ENCODE data around the gene TTC33. TPM values are rescaled to one million over a fixed set of nuclear protein-coding genes. Genes with fewer than 3 reads are reported as not detected.
"Not testable (repeated sequence)": the region's sequence is repeated elsewhere in the genome, so short reads cannot be mapped to it uniquely, and the experiment has no call there.

The TTC33 gene
- total and polyA plus RNA-seq, 9 donors = 13.4 to 23.1 (median 17.7) TPM

DNA sequence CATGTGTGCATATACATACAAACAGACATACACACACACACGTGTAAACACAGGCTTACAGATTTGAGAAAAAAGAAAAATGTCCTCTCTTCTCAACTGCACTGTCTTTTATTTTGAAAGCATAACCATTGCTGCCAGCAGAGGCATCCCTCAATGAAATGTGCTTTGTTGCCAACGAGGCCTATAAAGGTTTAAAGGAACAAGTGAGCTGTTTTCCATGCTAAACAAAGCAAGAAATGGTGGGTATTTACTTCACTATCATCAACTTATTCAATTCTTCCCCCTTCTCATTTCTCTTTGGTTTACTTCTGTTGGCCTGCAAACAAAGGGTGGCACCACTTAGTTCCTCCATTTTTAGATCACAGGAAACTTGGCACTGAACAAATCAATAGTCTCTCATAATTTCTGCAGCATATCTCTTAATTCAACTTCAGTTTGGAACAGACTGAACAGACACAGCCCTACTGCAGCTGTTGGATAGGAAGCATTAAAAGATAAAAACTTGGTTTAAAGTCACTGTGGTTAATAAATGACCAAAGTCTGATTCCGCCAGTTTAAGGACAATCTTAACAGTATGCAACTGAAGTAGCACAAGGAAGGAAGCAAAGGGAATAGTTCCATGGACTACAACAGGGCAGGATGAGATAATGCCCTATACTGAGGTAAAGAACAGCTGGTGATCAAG is 21.7 kb downstream of the TTC33 start:
- H3K27me3 ChIP-seq (ENCODE audit: control insufficient read depth, insufficient read depth, low read length) = no peaks in the 10 kb centered on the region
- H3K4me1 ChIP-seq (ENCODE audit: control insufficient read depth, insufficient read depth, low read length) = no peaks in the 10 kb centered on the region
- no peak overlapping the region for H3K27ac ChIP-seq (ENCODE audit: low read length)
- no peaks in the 10 kb centered on the region for H3K9me3 ChIP-seq (replicated peaks; ENCODE audit: control insufficient read depth, low read depth, low read length)
- no peak overlapping the region for H3K4me3 ChIP-seq (ENCODE audit: low read length)
- 60% methylated on average over 1 of the region's 3 CpGs for WGBS (ENCODE audit: insufficient coverage)
- H3K36me3 ChIP-seq (ENCODE audit: control insufficient read depth, insufficient read depth, low read length) = peaks cover 2% of the 10 kb centered on the region
- DNase-seq = peak; percentile 51

DNA sequence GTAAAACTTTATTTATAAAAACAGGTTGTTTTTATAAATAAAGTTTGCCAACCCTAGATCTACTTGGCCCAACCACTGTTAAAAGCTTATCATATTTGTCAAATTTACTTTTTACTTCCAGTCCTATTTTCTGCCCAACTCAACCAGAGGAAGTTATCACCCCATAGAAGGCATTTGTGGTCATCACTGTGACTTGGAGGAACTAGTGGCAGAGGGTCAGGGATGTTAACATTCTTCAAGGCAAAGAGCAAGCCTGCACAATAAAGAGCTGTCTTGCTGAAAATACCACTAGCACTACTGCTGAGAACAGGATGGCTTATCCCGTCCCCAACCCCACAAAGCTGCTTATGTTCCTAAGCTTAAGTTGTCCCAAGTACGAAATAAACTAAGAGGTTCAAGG is 22.3 kb downstream of the TTC33 start:
- no peaks in the 10 kb centered on the region for H3K27me3 ChIP-seq (ENCODE audit: control insufficient read depth, insufficient read depth, low read length)
- no peaks in the 10 kb centered on the region for H3K4me1 ChIP-seq (ENCODE audit: control insufficient read depth, insufficient read depth, low read length)
- H3K36me3 ChIP-seq (ENCODE audit: control insufficient read depth, insufficient read depth, low read length) = peaks cover 2% of the 10 kb centered on the region
- 100% methylated on average over 1 of the region's 2 CpGs for WGBS (ENCODE audit: insufficient coverage)
- peak; percentile 5 for DNase-seq
- no peak overlapping the region for H3K4me3 ChIP-seq (ENCODE audit: low read length)
- no peak overlapping the region for H3K27ac ChIP-seq (ENCODE audit: low read length)
- no peaks in the 10 kb centered on the region for H3K9me3 ChIP-seq (replicated peaks; ENCODE audit: control insufficient read depth, low read depth, low read length)

- H3K27ac ChIP-seq (ENCODE audit: low read length); H3K36me3 ChIP-seq (ENCODE audit: control insufficient read depth, insufficient read depth, low read length); H3K27me3 ChIP-seq (ENCODE audit: control insufficient read depth, insufficient read depth, low read length); H3K4me1 ChIP-seq (ENCODE audit: control insufficient read depth, insufficient read depth, low read length); H3K4me3 ChIP-seq (ENCODE audit: low read length); DNase-seq; H3K9me3 ChIP-seq (replicated peaks; ENCODE audit: control insufficient read depth, low read depth, low read length): not testable (repeated sequence)
- 90% methylated on average over 33 of the region's 37 CpGs for WGBS (ENCODE audit: insufficient coverage)
These were observed 33.3 kb downstream of the TTC33 start for GRCh38 chr5:40722497-40722911.

- no peak for DNase-seq
- no peaks in the 10 kb centered on the region for H3K27me3 ChIP-seq (ENCODE audit: control insufficient read depth, insufficient read depth, low read length)
- H3K4me3 ChIP-seq (ENCODE audit: low read length) = no peak overlapping the region
- H3K9me3 ChIP-seq (replicated peaks; ENCODE audit: control insufficient read depth, low read depth, low read length) = peaks cover 7% of the 10 kb centered on the region
- H3K36me3 ChIP-seq (ENCODE audit: control insufficient read depth, insufficient read depth, low read length) = peaks cover 10% of the 10 kb centered on the region
- no peaks in the 10 kb centered on the region for H3K4me1 ChIP-seq (ENCODE audit: control insufficient read depth, insufficient read depth, low read length)
- no peak overlapping the region for H3K27ac ChIP-seq (ENCODE audit: low read length)
These were observed 35.7 kb downstream of the TTC33 start for GRCh38 chr5:40720069-40720468.

DNA sequence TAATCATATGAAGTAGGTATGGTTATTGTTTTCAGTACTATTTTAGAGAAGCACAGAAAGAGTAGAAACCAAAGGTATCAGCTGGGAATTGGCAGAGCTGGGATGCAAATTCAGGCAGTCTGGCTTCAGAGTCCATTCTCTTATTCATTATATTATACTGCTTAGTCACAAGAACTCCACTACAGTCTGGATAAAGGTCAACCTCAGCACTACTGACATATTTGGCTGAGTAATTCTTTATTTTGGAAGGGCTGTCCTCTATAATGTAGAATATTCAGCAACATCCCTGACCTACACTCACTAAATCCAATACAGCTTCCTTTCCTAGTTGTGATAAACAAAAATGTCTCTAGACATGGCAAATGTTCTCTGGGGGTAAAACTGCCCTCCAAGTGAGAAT is 38.5 kb downstream of the TTC33 start:
- peaks cover 10% of the 10 kb centered on the region for H3K36me3 ChIP-seq (ENCODE audit: control insufficient read depth, insufficient read depth, low read length)
- DNase-seq = peak; percentile 7
- H3K27ac ChIP-seq (ENCODE audit: low read length) = no peak overlapping the region
- no peak overlapping the region for H3K4me3 ChIP-seq (ENCODE audit: low read length)
- no peaks in the 10 kb centered on the region for H3K27me3 ChIP-seq (ENCODE audit: control insufficient read depth, insufficient read depth, low read length)
- peaks cover 7% of the 10 kb centered on the region for H3K9me3 ChIP-seq (replicated peaks; ENCODE audit: control insufficient read depth, low read depth, low read length)
- H3K4me1 ChIP-seq (ENCODE audit: control insufficient read depth, insufficient read depth, low read length) = no peaks in the 10 kb centered on the region

- Histone ChIP-seq H3K9me3 (replicated peaks; ENCODE audit: control insufficient read depth, low read depth, low read length) (peaks cover 3% of the 10 kb centered on the region), H3K27ac (ENCODE audit: low read length) (no peak overlapping the region), H3K27me3 (ENCODE audit: control insufficient read depth, insufficient read depth, low read length) (no peaks in the 10 kb centered on the region), H3K4me3 (ENCODE audit: low read length) (no peak overlapping the region), H3K36me3 (ENCODE audit: control insufficient read depth, insufficient read depth, low read length) (peaks cover 7% of the 10 kb centered on the region), H3K4me1 (ENCODE audit: control insufficient read depth, insufficient read depth, low read length) (no peaks in the 10 kb centered on the region)
- WGBS (ENCODE audit: insufficient coverage) = no CpG with 5 or more reads among the region's 2 CpGs
- no peak for DNase-seq
These were observed 39.2 kb downstream of the TTC33 start for GRCh38 chr5:40716590-40716989.

GRCh38 chr5:40716000-40716399 is 39.8 kb downstream of the TTC33 start:
- Histone ChIP-seq H3K27me3 (ENCODE audit: control insufficient read depth, insufficient read depth, low read length) (no peaks in the 10 kb centered on the region), H3K4me3 (ENCODE audit: low read length) (no peak overlapping the region), H3K4me1 (ENCODE audit: control insufficient read depth, insufficient read depth, low read length) (no peaks in the 10 kb centered on the region), H3K36me3 (ENCODE audit: control insufficient read depth, insufficient read depth, low read length) (peaks cover 7% of the 10 kb centered on the region), H3K27ac (ENCODE audit: low read length) (no peak overlapping the region), H3K9me3 (replicated peaks; ENCODE audit: control insufficient read depth, low read depth, low read length) (no peaks in the 10 kb centered on the region)
- no CpG with 5 or more reads among the region's 2 CpGs for WGBS (ENCODE audit: insufficient coverage)
- DNase-seq = no peak

DNA sequence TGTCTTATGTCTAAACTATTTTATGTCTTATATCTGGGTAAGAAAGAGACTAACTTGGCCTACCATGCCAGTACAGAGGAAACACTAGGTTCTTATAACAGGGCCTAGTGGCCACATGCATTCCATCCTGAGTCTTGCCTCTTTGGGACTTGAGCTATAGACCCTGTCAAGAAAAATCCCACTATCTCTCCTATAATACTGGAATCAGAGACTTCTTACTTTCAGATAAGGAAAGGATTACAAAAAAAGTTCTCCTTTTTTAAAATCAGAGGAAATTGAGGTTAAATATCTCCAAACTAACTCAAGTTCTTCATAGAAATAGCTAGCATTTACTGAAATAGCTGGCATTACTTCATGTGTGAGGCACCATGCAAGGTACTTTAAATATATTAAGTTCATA is 41.8 kb downstream of the TTC33 start:
- Histone ChIP-seq H3K27me3 (ENCODE audit: control insufficient read depth, insufficient read depth, low read length) (no peaks in the 10 kb centered on the region), H3K36me3 (ENCODE audit: control insufficient read depth, insufficient read depth, low read length) (peaks cover 3% of the 10 kb centered on the region), H3K4me3 (ENCODE audit: low read length) (no peak overlapping the region), H3K9me3 (replicated peaks; ENCODE audit: control insufficient read depth, low read depth, low read length) (no peaks in the 10 kb centered on the region), H3K4me1 (ENCODE audit: control insufficient read depth, insufficient read depth, low read length) (no peaks in the 10 kb centered on the region), H3K27ac (ENCODE audit: low read length) (no peak overlapping the region)
- no peak for DNase-seq

GRCh38 chr5:40710575-40710974 is 45.2 kb downstream of the TTC33 start:
- H3K4me3 ChIP-seq (ENCODE audit: low read length); H3K4me1 ChIP-seq (ENCODE audit: control insufficient read depth, insufficient read depth, low read length): not testable (repeated sequence)

DNA sequence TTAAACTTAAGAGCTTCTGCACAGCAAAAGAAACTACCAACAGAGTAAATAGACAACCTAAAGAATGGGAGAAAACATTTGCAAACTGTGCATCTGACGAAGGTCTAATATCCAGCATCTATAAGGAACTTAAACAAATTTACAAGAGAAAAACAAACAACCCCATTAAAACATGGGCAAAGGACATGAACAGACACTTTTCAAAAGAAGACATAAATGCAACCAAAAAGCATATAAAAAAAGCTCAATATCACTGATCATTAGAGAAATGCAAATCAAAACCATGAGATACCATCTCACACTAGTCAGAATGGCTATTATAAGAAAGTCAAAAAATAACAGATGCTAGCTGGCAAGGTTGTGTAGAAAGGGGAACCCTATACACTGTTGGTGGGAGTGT is 50.3 kb downstream of the TTC33 start:
- H3K27me3 ChIP-seq (ENCODE audit: control insufficient read depth, insufficient read depth, low read length); H3K4me3 ChIP-seq (ENCODE audit: low read length); H3K27ac ChIP-seq (ENCODE audit: low read length); H3K36me3 ChIP-seq (ENCODE audit: control insufficient read depth, insufficient read depth, low read length); DNase-seq; H3K4me1 ChIP-seq (ENCODE audit: control insufficient read depth, insufficient read depth, low read length): not testable (repeated sequence)
- WGBS (ENCODE audit: insufficient coverage) = no CpG with 5 or more reads among the region's 1 CpG
- H3K9me3 ChIP-seq (replicated peaks; ENCODE audit: control insufficient read depth, low read depth, low read length) = peaks cover 16% of the 10 kb centered on the region

More at GRCh38 chr5:40710575-40710974, 45.2 kb downstream of the TTC33 start:
- H3K36me3 ChIP-seq (ENCODE audit: control insufficient read depth, insufficient read depth, low read length); DNase-seq; H3K9me3 ChIP-seq (replicated peaks; ENCODE audit: control insufficient read depth, low read depth, low read length); H3K27ac ChIP-seq (ENCODE audit: low read length); H3K27me3 ChIP-seq (ENCODE audit: control insufficient read depth, insufficient read depth, low read length): not testable (repeated sequence)

DNA sequence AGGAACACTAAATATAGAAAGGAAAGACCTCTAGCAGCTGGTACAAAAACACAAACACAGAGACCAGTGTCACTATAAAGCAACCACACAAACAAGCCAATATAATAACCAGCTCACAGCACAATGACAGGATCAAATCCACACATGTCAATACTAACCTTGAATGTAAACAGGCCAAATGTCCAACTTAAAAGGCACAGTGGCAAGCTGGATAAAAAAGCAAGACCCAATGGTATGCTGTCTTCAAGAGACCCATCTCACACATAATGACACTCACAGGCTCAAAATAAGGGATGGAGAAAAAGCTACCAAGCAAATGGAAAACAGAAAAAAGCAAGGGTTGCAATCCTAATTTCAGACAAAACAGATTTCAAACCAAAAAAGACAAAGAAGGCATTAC is 53.7 kb downstream of the TTC33 start:
- H3K36me3 ChIP-seq (ENCODE audit: control insufficient read depth, insufficient read depth, low read length); H3K27me3 ChIP-seq (ENCODE audit: control insufficient read depth, insufficient read depth, low read length); DNase-seq; H3K4me3 ChIP-seq (ENCODE audit: low read length); H3K4me1 ChIP-seq (ENCODE audit: control insufficient read depth, insufficient read depth, low read length); H3K27ac ChIP-seq (ENCODE audit: low read length): not testable (repeated sequence)
- H3K9me3 ChIP-seq (replicated peaks; ENCODE audit: control insufficient read depth, low read depth, low read length) = peaks cover 19% of the 10 kb centered on the region
